PC-3 (cell line): ENCODE measurements around the gene PBX3.

Experiments
- EZH2 ChIP-seq: fragments of 300-600 bp; sonication (generic); IDR thresholded peaks from one replicate; pipeline ENCODE4 v1.6.1; 2017; ENCODE audit warnings: antibody characterized with exemption, mild to moderate bottlenecking, low read length; ENCODE audit not compliant: unreplicated experiment
- EZH2phosphoT487 ChIP-seq: fragments of 300-600 bp; sonication (generic); IDR thresholded peaks from 2 replicates; pipeline ENCODE4 v1.6.1; 2018; ENCODE audit warnings: mild to moderate bottlenecking, antibody characterized with exemption, low read length, borderline replicate concordance
- TF ChIP-seq, protein P1 (sequence below): fragments of 300-600 bp; sonication (generic); conservative IDR thresholded peaks from 2 replicates; pipeline ENCODE4 v1.5.1; 2017; ENCODE audit warnings: antibody characterized with exemption, low read depth, mild to moderate bottlenecking, low read length

DNA sequence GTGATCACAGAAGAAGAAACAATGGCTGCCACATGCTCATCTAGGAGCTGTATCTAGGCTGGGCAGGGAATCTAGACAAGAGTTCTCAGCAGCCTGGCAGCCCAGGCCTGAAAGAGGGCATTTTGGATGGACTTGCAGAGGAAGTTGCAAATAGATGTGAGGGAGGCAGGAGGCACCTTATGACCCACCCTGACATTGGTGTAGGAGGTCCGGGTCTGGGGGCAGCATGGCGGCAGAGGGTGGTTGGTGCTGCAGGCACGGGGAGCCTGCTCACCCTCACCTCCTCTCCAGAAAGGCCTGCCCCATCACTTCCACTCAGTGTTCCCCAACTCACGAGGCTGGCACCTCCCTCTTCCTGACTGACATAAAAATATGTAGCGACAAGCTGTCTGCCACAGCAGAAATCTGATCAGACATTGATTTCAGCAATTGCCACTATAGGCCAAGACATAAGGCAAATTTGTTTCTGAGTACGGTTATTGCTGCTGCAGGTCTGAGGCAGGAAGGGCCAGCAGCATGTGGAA, 217.6 kb downstream of the PBX3 start:
- TF ChIP-seq, protein P1, sequence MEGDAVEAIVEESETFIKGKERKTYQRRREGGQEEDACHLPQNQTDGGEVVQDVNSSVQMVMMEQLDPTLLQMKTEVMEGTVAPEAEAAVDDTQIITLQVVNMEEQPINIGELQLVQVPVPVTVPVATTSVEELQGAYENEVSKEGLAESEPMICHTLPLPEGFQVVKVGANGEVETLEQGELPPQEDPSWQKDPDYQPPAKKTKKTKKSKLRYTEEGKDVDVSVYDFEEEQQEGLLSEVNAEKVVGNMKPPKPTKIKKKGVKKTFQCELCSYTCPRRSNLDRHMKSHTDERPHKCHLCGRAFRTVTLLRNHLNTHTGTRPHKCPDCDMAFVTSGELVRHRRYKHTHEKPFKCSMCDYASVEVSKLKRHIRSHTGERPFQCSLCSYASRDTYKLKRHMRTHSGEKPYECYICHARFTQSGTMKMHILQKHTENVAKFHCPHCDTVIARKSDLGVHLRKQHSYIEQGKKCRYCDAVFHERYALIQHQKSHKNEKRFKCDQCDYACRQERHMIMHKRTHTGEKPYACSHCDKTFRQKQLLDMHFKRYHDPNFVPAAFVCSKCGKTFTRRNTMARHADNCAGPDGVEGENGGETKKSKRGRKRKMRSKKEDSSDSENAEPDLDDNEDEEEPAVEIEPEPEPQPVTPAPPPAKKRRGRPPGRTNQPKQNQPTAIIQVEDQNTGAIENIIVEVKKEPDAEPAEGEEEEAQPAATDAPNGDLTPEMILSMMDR, result no peak
- no peak for TF ChIP-seq EZH2
- no peak for TF ChIP-seq EZH2phosphoT487
